GM23248 (cell line): ENCODE measurements around the gene AHR.

Experiments
- EZH2 ChIP-seq: fragments of 200-600 bp; sonication (generic); IDR thresholded peaks from 2 replicates; pipeline ENCODE4 v1.6.1; 2018; ENCODE audit warnings: antibody characterized with exemption, mild to moderate bottlenecking; ENCODE audit not compliant: insufficient read depth, poor library complexity, severe bottlenecking
- EZH2phosphoT487 ChIP-seq: fragments of 200-600 bp; sonication (generic); IDR thresholded peaks from 2 replicates; pipeline ENCODE4 v1.6.1; 2018; ENCODE audit warnings: antibody characterized with exemption, moderate library complexity, mild to moderate bottlenecking, low read depth; ENCODE audit not compliant: insufficient read depth

- TF ChIP-seq EZH2phosphoT487 (no peak), EZH2 (no peak)
Observed at GRCh38 chr7:17339952-17340351, 41.5 kb downstream of the AHR start.
